GM19455 (cell line): ENCODE measurements around the gene SYCP2.
"Not testable (repeated sequence)": the region's sequence is repeated elsewhere in the genome, so short reads cannot be mapped to it uniquely, and the experiment has no call there.

Experiments used
- ATAC-seq: cut with Tn5 transposase; IDR thresholded peaks from one replicate; pipeline ENCODE4 v1.9.1; 2021; ENCODE audit not compliant: unreplicated experiment

The SYCP2 gene, protein sequence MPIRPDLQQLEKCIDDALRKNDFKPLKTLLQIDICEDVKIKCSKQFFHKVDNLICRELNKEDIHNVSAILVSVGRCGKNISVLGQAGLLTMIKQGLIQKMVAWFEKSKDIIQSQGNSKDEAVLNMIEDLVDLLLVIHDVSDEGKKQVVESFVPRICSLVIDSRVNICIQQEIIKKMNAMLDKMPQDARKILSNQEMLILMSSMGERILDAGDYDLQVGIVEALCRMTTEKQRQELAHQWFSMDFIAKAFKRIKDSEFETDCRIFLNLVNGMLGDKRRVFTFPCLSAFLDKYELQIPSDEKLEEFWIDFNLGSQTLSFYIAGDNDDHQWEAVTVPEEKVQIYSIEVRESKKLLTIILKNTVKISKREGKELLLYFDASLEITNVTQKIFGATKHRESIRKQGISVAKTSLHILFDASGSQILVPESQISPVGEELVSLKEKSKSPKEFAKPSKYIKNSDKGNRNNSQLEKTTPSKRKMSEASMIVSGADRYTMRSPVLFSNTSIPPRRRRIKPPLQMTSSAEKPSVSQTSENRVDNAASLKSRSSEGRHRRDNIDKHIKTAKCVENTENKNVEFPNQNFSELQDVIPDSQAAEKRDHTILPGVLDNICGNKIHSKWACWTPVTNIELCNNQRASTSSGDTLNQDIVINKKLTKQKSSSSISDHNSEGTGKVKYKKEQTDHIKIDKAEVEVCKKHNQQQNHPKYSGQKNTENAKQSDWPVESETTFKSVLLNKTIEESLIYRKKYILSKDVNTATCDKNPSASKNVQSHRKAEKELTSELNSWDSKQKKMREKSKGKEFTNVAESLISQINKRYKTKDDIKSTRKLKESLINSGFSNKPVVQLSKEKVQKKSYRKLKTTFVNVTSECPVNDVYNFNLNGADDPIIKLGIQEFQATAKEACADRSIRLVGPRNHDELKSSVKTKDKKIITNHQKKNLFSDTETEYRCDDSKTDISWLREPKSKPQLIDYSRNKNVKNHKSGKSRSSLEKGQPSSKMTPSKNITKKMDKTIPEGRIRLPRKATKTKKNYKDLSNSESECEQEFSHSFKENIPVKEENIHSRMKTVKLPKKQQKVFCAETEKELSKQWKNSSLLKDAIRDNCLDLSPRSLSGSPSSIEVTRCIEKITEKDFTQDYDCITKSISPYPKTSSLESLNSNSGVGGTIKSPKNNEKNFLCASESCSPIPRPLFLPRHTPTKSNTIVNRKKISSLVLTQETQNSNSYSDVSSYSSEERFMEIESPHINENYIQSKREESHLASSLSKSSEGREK (N-terminal part only)

GRCh38 chr20:59933296-59933848, at the start of gene SYCP2:
TSS of gene SYCP2 (minus strand) at chr20:59933637. CDS start at chr20:59922413, 11,224 bp downstream.
- ATAC-seq: no peak

DNA sequence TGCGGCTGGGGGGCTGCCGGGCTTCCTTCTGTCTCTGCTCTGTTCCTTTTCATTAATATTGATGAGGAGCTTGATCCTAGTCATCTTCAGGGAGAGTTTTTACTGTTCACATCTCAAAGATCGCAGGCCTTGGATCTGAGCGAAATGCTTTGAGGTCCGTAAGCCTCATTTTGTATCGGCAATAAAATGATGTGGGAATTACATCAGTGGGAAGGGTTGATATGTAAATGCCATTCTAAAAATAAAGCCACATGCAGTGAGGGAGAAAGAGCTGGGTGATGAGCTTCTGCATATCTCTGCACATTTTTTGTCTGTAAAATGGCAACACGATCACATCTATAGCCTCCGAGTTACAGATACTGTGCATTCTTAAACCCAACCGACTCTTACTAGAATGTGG, 49.6 kb upstream of the SYCP2 start:
- no peak for ATAC-seq

GRCh38 chr20:59977086-59977485, 43.6 kb upstream of the SYCP2 start:
- no peak for ATAC-seq

DNA sequence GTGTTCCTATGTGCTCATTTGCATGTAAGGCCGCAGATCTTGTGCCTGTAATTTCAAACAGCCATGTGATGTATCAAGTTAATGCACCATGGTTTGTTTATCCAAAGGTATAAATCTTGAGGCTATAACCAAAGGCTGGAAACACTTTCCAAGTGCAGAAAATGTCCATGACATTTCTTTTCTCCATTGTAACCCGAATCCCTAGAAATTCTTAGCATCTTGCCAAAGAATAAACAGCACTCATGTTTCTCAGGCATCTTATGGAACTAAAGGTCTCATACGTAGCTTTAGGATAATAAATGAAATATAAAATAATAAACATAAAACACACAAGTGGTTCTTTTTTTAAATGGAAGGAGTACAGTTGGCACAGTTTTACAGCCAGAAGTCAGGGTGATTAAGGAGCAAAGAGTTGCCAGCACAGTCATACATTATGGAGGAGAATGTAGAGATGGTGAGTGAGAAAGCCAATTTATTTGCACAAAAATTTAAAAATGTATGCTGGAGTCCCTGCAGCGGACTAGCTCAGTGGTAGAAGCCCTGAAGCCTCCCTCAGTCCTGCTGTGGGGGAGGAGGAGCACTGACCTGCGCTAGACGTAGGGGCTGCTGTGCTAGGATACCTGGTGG, 42.8 kb upstream of the SYCP2 start:
- ATAC-seq: no peak

DNA sequence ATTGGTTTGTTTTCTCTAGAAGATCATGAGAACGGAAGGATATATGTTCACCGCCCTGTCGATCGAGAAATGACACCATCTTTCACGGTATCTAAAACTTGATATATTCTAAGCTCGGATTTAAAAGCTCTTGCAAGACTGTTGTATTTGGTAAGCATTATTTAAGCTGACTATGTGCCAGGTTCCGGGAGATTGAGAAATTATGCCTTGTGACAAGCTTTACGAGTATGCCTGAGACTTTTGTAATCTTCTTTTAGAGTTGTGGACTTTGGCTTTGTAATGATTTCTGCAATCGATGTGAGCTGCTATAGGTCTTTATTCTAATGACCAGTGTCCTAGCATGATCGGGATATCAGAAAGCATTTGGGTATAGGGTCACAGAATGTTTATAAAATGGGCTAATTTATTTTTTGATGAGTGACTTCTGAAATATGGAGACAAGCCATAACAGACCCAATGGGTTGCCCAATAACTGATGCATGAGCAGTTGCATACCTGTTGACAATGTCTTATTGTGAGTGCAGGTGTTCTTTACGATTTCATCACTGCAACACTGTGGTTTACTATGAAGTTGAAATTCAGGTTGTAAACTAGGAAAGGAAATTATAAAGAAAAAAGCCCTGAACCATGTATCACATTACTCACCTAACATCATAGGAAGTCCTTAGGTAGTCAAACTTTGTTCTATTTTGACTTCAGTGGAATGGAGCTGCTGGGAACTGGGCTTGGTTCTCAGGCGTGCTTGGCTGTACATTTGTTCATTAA, 38.8 kb upstream of the SYCP2 start:
- no peak for ATAC-seq

- no peak for ATAC-seq
Measured at GRCh38 chr20:59971428-59971827, 38.0 kb upstream of the SYCP2 start.

GRCh38 chr20:59966428-59966827, 33.0 kb upstream of the SYCP2 start:
- no peak for ATAC-seq

- no peak for ATAC-seq
Measured at GRCh38 chr20:59962155-59962554, 28.7 kb upstream of the SYCP2 start.

DNA sequence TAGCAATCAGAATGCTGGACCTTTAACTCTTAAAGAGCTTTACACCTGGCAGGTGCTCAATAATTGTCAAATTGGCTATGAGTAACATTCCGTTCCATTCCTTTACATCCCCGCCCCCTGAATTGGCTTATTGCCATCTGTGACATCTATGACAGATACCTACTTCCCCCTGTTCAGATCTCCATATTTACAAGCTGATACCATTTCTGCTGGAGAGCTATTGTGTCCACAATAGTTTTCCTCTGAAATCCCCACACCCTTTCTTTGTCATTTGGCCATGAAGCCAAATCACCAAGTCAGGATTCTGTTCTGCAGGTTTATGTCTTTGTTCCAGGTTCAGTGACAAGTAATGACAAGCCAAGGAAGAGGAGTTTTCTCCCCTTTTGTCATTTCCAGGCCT, 28.0 kb upstream of the SYCP2 start:
- no peak for ATAC-seq

- no peak for ATAC-seq
Measured at GRCh38 chr20:59958626-59959025, 25.2 kb upstream of the SYCP2 start.

- ATAC-seq: no peak
Measured at GRCh38 chr20:59958123-59958522, 24.7 kb upstream of the SYCP2 start, which contains the start of gene CDH26. TSS of gene CDH26 (plus strand) at chr20:59958423. CDS start at chr20:59958727, 304 bp downstream.

GRCh38 chr20:59957568-59957967, 24.1 kb upstream of the SYCP2 start:
- ATAC-seq: not testable (repeated sequence)

- no peak for ATAC-seq
Measured at GRCh38 chr20:59955131-59955796, 21.8 kb upstream of the SYCP2 start.

DNA sequence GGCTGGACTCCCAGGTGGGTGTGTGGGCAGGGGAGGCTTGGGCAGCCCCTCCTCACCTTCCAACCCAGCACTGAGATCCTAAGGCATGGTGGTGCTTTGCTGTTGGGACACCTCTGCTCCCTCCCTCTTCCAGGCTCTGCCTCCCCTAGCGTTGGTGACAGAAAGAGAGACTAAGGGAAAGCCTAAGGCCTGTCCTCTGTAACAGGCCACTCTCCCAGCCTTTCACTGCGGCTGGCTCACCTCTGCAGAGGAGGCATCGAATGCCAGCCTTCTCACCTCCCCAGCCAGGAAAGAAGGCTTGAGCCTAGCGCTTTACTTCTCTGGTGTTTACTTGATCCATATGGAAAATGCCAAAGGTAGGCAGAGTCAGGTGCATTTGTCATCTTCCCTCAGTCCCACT, 21.3 kb upstream of the SYCP2 start:
- ATAC-seq: no peak

- ATAC-seq: no peak
Measured at GRCh38 chr20:59949911-59950310, 16.5 kb upstream of the SYCP2 start.

DNA sequence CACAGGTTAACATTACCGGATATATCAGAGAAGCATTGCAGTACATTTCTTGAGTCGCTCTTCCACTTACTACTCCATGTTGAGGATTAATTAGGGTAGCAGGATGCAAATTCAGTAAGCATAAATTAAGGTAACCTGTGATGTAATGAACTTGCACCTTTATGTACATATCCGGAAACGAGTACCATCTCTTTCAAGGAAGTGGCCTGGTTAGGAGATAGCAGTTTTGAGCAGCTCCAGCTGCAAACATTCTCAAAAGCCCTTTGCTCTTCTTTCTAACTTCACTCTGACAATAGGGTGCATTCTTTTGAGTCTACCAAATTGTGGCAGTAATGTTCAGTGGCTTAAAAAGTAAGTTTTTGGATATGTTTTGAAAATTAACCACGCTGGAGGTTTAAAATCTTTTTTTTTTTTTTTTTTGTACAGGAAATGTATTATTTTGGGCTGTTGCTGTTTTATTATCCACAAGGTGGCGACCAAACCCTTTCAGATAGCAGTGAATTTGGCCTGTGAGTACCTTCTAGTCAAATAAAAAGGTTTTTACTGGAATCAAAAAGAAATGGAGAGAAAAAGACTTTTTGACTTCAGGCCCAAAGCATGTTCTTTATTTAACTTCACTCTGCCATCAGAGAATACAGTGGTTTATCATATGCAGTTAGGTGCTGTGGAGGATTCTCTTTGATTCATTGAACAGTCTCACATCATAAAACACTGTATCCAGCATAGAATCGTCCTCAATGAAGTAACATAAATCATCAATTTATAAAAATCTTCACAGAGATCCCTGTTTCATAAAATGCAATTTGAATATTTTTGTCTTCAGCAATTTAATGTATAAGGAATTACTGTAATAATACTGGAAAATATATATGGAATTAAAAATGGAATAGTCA, 15.6 kb upstream of the SYCP2 start:
- ATAC-seq: peak; percentile 64

DNA sequence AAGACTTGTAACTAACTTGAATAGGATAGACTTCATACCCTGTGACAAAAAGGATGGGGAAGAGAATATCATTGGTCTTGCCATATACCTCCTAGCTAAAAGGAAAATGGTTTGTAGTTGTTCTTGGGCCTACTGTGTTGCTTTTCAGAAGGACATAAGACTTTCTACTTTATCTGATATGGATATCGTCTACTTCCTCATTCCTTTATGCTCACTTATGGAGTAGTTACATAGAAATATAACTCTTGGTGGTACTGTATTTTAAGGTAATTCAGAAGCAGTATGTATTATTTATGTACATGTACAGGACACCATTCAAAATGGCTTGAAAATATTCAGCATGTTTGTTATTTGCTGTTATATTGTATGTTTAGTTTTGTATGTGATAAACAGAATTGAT, 14.8 kb upstream of the SYCP2 start:
- ATAC-seq: no peak

DNA sequence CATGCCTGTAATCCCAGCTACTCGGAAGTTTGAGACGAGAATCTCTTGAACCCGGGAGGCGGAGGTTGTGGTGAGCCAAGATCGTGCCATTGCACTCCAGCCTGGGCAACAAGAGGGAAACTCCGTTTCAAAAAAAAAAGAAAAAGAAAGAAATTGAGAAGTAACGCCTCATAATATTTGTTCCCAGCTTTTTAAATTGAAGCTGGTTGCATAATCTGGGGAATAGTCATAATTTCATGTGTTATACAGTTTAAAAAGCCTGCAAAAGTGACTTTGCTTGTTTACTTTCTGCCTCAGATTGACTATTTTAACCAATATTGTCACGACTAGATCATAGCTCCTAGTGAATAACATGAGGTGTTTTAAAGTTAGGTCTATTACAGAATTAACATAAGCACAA, 13.9 kb upstream of the SYCP2 start:
- ATAC-seq: no peak
